ENCODE data around the gene AEN.

AEN gene

DNA sequence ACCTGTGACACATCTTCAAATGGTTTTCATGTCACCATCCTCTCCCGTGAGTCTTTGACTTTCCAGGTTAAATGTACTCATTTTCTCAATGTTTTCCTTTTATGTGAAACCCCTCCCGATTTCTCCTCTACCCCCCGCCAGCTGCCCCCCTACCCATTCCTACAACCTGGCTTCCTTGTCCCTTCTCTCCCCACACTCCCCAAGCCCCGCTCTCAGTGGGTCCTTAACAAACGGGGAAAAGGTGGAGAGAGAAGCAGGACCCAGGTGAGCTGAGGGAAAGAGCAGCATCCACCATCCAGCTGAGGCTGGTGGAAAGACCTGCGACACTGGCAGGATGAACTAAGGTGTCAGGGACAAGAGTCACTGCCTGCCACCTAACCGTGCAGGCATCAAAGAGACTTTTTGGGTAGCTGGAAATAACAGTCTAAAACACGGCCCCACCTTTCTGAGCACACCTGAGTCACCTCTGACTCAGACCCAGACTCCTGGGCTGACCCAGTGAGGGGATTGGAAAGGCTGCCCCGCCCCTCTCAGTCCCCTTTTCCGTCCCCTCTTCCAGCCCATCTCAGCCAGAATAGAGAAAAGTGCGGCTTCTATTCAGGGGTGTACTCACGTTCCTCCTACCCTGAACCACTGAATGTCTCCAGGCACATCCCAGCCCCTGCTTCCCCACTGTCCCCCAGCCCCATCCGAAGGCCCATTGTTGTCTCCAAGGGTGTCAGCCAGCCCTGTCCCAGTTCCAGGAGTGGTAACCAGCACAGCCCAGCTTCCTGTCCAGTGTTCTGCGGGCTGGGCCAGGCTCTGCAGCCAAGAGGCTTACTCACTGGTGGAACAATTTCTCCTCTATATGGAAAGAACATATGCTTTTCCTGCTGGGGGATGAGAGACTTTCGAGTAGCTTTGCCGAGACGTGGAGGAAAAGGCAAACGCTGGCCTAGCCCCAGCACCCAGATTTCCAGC lies 38.1 kb downstream of the AEN start:
- H3K4me3 ChIP-seq (ENCODE audit: low read depth, low read length) = no peak overlapping the region
- TF ChIP-seq, protein P1, sequence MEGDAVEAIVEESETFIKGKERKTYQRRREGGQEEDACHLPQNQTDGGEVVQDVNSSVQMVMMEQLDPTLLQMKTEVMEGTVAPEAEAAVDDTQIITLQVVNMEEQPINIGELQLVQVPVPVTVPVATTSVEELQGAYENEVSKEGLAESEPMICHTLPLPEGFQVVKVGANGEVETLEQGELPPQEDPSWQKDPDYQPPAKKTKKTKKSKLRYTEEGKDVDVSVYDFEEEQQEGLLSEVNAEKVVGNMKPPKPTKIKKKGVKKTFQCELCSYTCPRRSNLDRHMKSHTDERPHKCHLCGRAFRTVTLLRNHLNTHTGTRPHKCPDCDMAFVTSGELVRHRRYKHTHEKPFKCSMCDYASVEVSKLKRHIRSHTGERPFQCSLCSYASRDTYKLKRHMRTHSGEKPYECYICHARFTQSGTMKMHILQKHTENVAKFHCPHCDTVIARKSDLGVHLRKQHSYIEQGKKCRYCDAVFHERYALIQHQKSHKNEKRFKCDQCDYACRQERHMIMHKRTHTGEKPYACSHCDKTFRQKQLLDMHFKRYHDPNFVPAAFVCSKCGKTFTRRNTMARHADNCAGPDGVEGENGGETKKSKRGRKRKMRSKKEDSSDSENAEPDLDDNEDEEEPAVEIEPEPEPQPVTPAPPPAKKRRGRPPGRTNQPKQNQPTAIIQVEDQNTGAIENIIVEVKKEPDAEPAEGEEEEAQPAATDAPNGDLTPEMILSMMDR (IDR thresholded peaks at IDR 0.05; ENCODE audit: low read depth, low read length, missing control alignments) = no peak
- no peak for DNase-seq (ENCODE audit: low read depth)

DNA sequence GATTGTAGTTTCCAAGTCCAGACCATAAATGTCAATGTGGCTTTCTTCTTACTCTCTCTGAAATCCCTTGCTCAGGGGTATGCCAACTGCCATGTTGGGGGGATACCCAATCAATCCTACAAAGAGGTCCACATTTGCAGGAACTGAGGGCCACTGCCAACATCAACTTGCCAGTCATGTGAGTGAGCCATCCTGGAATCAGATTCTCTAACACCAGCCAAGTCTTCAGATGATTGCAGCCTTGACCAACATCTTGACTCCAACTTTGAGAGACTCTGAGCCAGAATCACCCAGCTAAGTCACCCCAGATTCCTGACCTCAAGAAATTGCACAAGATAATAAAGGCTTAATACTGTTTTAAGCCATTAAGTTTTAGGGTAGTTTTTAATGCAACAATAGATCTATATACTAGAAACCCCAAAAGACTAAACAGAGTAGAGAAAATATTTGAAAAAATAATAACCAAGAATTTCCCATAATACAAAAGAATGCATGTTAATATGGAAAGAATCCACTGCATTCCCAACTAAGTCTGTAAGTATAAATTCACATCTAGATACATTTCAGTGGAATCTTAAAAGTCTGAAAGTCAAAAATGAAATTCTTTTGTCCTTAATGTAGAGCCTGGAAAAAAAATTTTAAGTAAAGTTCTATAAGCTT lies 40.0 kb downstream of the AEN start:
- TF ChIP-seq, protein P1 (IDR thresholded peaks at IDR 0.05; ENCODE audit: low read depth, low read length, missing control alignments) = no peak
- no peak for DNase-seq (ENCODE audit: low read depth)
- no peak overlapping the region for H3K4me3 ChIP-seq (ENCODE audit: low read depth, low read length)

DNA sequence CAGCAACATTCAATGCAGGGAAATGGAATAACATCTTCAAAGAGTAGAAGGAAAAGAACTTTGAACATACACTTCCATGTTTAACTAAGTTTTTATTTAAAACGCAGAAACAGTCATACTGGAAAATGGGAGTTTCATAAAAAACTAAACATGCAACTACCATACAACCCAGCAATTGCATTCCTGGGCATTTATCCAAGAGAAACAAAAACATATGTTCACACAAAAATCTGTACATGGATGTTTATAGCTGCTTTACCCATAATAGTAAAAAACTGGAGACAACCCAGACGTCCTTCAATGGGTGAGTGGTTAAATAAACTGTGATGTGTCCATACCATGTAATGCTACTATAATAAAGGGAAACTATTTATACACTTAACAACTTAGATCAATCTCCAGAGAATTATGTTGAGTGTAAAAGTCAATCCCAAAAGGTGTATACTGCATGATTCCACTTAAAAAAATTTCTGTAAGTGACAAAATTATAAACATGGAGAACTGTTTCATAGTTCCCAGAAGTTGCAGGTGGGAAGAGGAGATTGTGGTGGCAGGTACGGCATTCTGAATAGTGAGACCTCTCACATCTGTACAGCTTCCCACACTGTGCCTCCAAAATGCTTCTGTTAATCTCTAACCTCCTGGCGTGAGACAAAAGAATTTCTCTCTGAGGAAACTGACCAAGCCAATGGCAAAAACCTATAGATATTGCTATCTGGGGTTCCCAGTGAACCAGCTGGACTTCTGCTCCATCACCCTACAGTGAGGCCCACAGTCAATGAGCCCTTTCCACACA lies 40.8 kb downstream of the AEN start:
- DNase-seq (ENCODE audit: low read depth) = no peak
- no peak overlapping the region for H3K4me3 ChIP-seq (ENCODE audit: low read depth, low read length)
- TF ChIP-seq, protein P1 (IDR thresholded peaks at IDR 0.05; ENCODE audit: low read depth, low read length, missing control alignments) = no peak

DNA sequence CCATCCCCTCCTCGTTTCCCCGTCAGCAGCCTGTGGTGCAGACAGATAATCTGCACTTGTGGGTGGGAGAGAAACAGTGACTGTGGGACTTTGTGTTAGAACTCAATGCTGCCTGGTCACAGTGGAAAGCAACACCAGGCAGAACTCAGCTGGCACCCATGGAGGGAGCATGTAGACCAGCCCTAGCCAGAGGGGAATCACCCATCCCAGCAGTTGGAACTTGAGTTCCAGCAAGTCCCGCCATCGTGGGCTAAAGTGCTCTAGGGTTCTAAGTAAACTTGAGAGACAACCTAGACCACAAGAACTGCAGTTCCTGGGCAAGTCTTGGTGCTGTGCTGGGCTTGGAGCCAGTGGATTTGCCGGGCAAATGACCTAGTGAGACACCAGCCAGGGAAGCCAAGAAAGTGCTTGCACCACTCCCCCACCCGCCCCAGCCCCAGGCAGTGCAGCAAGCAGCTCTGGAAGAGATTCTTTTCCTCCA lies 42.0 kb downstream of the AEN start:
- no peak overlapping the region for H3K4me3 ChIP-seq (ENCODE audit: low read depth, low read length)
- DNase-seq (ENCODE audit: low read depth) = no peak
- TF ChIP-seq, protein P1 (IDR thresholded peaks at IDR 0.05; ENCODE audit: low read depth, low read length, missing control alignments) = no peak

DNA sequence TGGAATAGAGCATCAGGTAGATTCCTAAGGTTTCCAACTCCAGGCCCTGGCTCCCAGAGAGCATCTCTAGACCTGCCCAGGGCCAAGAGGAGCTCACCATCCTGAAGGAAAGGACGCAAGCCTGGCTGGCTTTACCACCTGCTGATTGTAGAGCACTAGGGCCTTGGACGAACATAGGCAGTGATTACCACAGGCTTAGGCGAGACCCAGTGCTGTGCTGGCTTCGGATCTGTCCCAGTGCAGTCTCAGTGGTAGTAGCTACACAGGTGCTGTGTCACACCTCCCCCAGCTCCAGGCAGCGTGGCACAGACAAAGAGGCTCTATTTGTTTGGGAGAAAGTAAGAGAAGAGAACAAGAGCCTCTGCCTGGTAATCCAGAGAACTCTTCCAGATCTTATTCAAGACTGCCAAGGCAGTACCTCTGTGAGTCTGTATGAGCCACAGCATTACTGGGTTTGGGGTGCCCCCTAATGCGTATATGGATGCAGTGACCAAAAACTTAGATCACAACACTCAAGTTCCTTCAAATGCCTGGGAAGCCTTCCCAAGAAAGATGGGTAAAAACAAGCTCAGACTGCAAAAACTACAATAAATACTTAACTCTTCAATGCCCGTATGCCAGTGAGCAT lies 43.1 kb downstream of the AEN start:
- TF ChIP-seq, protein P1 (IDR thresholded peaks at IDR 0.05; ENCODE audit: low read depth, low read length, missing control alignments) = peak; percentile 53
- no peak for DNase-seq (ENCODE audit: low read depth)
- H3K4me3 ChIP-seq (ENCODE audit: low read depth, low read length) = no peak overlapping the region

DNA sequence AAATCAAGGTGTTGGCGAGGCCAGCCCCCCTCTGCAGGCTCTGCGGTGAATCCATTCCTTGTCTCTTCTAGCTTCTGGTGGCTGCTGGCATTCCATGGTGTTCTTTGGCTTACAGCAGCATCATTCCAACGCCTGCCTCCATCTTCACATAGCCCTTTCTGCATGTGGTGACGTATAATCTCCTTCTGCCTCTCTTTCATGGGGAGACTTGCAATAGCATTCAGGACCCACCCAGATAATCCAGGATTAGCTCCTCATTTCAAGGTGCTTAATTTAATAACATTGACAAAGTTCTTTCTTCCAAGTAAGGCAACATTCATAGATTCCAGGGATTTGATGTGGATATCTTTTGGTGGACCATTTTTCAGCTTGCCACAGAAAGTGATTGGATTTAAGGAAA lies 53.5 kb downstream of the AEN start:
- DNase-seq (ENCODE audit: low read depth) = no peak
- TF ChIP-seq, protein P1 (IDR thresholded peaks at IDR 0.05; ENCODE audit: low read depth, low read length, missing control alignments) = no peak

More for the DNA sequence above, 53.5 kb downstream of the AEN start:
- H3K4me3 ChIP-seq (ENCODE audit: low read depth, low read length) = no peak overlapping the region

Measured in GM12864 (cell line).